IPS-20b (cell line): ENCODE results near the gene CHP1.
"Not testable (repeated sequence)": the region's sequence is repeated elsewhere in the genome, so short reads cannot be mapped to it uniquely, and the experiment has no call there.

Experiments
- H3K27ac ChIP-seq: one replicate; pipeline ENCODE4 v1.5.1; 2013; ENCODE audit warnings: low read length
- H3K27me3 ChIP-seq: 2 replicates; pipeline ENCODE4 v1.6.1; 2013; ENCODE audit warnings: mild to moderate bottlenecking, low read length, inconsistent platforms; ENCODE audit not compliant: insufficient read depth
- H3K36me3 ChIP-seq: 2 replicates; pipeline ENCODE4 v1.6.1; 2013; ENCODE audit warnings: low read depth, mild to moderate bottlenecking, inconsistent platforms, low read length, moderate library complexity; ENCODE audit not compliant: insufficient read depth
- H3K4me1 ChIP-seq: 2 replicates; pipeline ENCODE4 v1.6.1; 2013; ENCODE audit warnings: mild to moderate bottlenecking, control low read depth, inconsistent platforms, low read length, moderate library complexity; ENCODE audit not compliant: insufficient read depth
- H3K4me3 ChIP-seq: 2 replicates; pipeline ENCODE4 v1.5.1; 2013; ENCODE audit warnings: mild to moderate bottlenecking, low read length, inconsistent platforms
- H3K9ac ChIP-seq: 2 replicates; pipeline ENCODE4 v1.6.1; 2013; ENCODE audit warnings: low read depth, mild to moderate bottlenecking, inconsistent platforms, low read length, moderate library complexity
- H3K9me3 ChIP-seq: 2 replicates; pipeline ENCODE4 v1.6.1; 2013; ENCODE audit warnings: mild to moderate bottlenecking, low read depth, low read length, inconsistent platforms; ENCODE audit not compliant: insufficient read depth

CHP1 gene

DNA sequence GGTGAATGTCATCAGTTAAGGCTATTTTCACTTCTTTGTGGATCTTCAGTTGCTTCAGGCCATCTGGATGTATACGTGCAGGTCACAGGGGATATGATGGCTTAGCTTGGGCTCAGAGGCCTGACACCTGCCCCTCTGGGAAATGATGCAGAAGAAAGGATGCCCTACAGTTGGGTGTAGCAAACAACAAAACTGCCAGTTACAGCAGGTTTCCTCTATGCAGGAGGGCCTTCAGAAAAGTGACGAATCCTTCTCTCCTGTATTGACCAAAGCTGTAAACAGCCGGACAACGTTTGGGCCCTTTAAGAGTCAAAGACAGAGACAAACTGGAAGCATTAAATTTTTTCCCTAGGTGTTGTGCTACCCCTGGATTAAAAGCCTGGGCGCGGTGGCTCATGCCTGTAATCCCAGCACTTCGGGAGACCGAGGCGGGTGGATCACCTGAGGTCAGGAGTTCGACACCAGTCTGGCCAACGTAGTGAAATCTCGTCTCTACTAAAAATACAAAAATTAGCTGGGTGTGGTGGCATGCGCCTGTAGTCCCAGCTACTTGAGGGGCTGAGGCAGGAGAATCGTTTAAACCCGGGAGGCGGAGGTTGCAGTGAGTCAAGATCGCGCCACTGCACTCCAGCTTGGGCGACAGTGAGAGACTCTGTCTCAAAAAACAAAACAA lies 52.0 kb downstream of the CHP1 start:
- Histone ChIP-seq H3K27ac (peak overlapping the region; percentile 62), H3K9ac (peak overlapping the region; percentile 99), H3K36me3 (peaks cover 50% of the 10 kb centered on the region), H3K4me3 (peak overlapping the region; percentile 98)
- not testable (repeated sequence) for H3K4me1 ChIP-seq, H3K9me3 ChIP-seq, H3K27me3 ChIP-seq

GRCh38 chr15:41283653-41284426 lies 52.8 kb downstream of the CHP1 start:
- no peaks in the 10 kb centered on the region for H3K9me3 ChIP-seq
- H3K9ac ChIP-seq: peak overlapping the region; percentile 99
- peak overlapping the region; percentile 62 for H3K27ac ChIP-seq
- H3K4me3 ChIP-seq: peak overlapping the region; percentile 98
- H3K4me1 ChIP-seq: peaks cover 5% of the 10 kb centered on the region; the same call in 1 of the 2 replicates
- no peaks in the 10 kb centered on the region for H3K27me3 ChIP-seq
- H3K36me3 ChIP-seq: peaks cover 53% of the 10 kb centered on the region

DNA sequence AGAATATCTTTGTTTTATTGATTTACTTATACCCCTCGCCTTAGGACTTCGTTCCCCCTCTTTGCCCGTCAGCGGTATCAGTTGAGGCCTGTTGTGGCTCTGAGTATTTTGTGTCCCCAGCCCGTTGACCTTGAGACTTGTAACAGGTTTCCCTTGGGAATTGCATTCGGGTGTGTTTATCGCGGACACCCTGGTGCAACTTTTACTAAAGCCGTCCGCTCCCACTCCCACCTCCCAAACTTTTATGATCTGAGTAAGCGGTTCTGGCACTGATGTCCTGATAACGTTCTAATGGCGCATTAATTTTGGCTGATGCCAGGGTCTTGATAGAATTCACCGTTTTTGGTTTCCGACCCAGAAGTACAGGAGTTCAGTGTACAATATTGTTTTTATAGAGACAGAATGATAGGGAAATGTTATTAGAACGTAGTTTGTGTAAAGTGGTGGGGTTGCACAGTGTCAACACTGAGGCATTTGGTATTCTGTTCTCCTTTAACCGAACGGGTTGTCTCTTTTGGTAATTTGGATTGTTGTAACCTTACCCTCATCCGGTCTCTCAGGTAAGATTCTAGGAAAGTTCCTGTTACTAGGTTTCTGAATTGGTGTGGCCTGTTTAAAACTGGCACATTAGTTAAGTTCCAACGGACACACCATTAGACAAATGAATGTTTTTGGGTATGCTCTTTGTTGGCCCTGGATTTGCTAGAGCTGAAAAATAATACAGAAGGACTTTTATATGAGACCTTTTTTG lies 53.5 kb downstream of the CHP1 start:
- peaks cover 52% of the 10 kb centered on the region for H3K36me3 ChIP-seq

DNA sequence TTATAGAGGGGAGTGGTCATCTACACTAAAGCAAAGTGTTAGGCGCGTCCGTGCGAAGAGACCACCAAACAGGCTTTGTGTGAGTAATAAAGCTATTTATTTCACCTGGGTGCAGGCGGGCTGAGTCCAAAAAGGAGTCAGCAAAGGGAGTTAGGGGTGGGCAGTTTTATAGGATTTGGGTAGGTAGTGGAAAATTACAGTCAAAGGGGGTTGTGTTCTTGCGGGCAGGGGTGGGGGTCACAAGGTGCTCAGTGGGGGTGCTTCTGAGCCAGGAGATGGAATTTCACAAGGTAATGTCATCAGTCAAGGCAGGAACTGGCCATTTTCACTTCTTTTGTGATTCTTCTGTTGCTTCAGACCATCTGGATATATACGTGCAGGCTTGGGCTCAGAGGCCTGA lies 54.2 kb downstream of the CHP1 start:
- Histone ChIP-seq H3K9me3 (no peaks in the 10 kb centered on the region), H3K36me3 (peaks cover 50% of the 10 kb centered on the region), H3K4me3 (peak overlapping the region; percentile 98), H3K4me1 (peaks cover 5% of the 10 kb centered on the region; the same call in 1 of the 2 replicates), H3K27me3 (no peaks in the 10 kb centered on the region), H3K9ac (peak overlapping the region; percentile 99), H3K27ac (peak overlapping the region; percentile 62)

More for the DNA sequence above, 53.5 kb downstream of the CHP1 start:
- H3K9ac ChIP-seq: peak overlapping the region; percentile 99
- H3K4me1 ChIP-seq: peaks cover 5% of the 10 kb centered on the region; the same call in 1 of the 2 replicates
- no peaks in the 10 kb centered on the region for H3K9me3 ChIP-seq
- H3K27ac ChIP-seq: peak overlapping the region; percentile 62
- no peaks in the 10 kb centered on the region for H3K27me3 ChIP-seq
- peak overlapping the region; percentile 98 for H3K4me3 ChIP-seq

DNA sequence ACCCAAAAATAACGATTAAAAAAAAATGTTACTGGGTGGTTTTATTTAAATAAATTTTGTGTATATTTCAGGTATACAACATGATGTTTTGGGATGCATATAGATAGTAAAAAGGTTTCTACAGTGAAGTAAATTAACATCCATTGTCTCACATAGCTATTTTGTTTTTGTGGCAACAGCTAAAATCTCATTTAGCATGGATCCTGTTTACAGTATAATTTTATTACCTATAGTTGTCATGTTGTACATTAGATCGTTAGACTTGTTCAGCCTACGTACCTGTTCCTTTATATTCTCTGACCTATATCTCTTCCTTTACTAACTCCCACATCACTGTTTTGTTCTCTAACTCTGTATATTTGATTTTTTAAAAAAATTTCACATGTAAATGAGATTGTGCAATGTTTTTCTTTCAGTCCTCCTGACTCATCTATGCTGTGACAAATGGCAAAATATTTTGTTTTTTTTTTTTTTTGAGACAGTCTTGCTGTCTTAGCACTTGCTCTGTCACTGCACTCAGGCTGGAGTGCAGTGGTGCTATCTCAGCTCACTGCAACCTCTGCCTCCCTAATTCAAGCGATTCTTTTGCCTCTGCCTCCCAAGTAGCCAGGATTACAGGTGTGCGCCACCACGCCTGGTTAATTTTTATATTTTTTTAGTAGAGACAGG lies 55.7 kb downstream of the CHP1 start:
- no peak overlapping the region for H3K4me3 ChIP-seq
- H3K27me3 ChIP-seq: no peaks in the 10 kb centered on the region
- peaks cover 64% of the 10 kb centered on the region for H3K36me3 ChIP-seq
- peaks cover 5% of the 10 kb centered on the region; the same call in 1 of the 2 replicates for H3K4me1 ChIP-seq
- H3K9ac ChIP-seq: no peak overlapping the region
- no peaks in the 10 kb centered on the region for H3K9me3 ChIP-seq
- H3K27ac ChIP-seq: no peak overlapping the region

DNA sequence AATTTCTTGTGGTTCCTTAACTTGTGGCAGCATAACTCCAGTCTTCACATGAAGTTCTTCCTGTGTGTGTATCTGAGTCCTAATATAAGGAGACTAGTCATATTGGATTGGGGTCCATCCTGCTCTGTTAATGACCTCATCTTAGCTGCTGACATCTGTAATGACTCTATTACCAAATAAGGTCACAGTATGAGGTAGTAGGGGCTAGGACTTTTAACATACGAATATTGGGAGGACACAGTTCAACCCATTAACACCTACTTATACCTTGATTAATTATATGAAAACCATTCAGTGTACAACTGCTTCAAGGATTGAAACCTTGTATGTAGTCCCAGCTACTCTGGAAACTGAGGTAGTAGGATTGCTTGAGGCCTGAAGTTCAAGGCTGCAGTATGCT lies 57.4 kb downstream of the CHP1 start:
- Histone ChIP-seq H3K4me3 (no peak overlapping the region), H3K36me3 (peaks cover 76% of the 10 kb centered on the region), H3K4me1 (peaks cover 5% of the 10 kb centered on the region; the same call in 1 of the 2 replicates), H3K27me3 (no peaks in the 10 kb centered on the region), H3K27ac (no peak overlapping the region), H3K9me3 (no peaks in the 10 kb centered on the region), H3K9ac (no peak overlapping the region)

GRCh38 chr15:41289953-41290352 lies 58.9 kb downstream of the CHP1 start:
- no peaks in the 10 kb centered on the region for H3K27me3 ChIP-seq
- peaks cover 87% of the 10 kb centered on the region for H3K36me3 ChIP-seq
- H3K27ac ChIP-seq: no peak overlapping the region

GRCh38 chr15:41291065-41291631 lies 60.1 kb downstream of the CHP1 start:
- Histone ChIP-seq H3K4me3 (no peak overlapping the region), H3K9me3 (no peaks in the 10 kb centered on the region), H3K27me3 (no peaks in the 10 kb centered on the region), H3K4me1 (no peaks in the 10 kb centered on the region), H3K36me3 (peaks cover 86% of the 10 kb centered on the region), H3K27ac (no peak overlapping the region), H3K9ac (no peak overlapping the region)

More at GRCh38 chr15:41289953-41290352, 58.9 kb downstream of the CHP1 start:
- H3K4me1 ChIP-seq: peaks cover 5% of the 10 kb centered on the region; the same call in 1 of the 2 replicates
- H3K9me3 ChIP-seq: no peaks in the 10 kb centered on the region
- H3K9ac ChIP-seq: no peak overlapping the region
- H3K4me3 ChIP-seq: no peak overlapping the region

DNA sequence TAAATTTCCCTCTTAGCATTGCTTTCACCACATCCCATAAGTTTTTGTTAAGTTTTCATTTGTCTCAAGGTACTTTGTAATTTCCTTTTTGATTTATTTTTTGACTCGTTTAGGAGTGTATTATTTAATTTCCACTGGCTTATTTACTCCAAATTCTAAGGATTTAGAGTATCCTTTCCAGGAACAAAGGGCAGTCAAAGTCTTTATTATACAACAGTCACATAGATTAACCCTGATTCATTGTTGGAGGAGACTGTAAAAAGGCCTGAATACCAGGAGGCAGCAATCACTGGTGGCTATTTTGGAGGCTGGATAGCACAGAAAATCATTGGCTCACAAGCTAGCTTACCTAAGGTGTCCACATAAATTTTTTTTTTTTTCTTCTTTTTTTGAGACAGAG lies 61.5 kb downstream of the CHP1 start:
- no peaks in the 10 kb centered on the region for H3K9me3 ChIP-seq
- H3K27ac ChIP-seq: no peak overlapping the region
- H3K4me3 ChIP-seq: no peak overlapping the region
- H3K27me3 ChIP-seq: no peaks in the 10 kb centered on the region
- H3K9ac ChIP-seq: no peak overlapping the region
- H3K36me3 ChIP-seq: peaks cover 86% of the 10 kb centered on the region
- H3K4me1 ChIP-seq: no peaks in the 10 kb centered on the region

DNA sequence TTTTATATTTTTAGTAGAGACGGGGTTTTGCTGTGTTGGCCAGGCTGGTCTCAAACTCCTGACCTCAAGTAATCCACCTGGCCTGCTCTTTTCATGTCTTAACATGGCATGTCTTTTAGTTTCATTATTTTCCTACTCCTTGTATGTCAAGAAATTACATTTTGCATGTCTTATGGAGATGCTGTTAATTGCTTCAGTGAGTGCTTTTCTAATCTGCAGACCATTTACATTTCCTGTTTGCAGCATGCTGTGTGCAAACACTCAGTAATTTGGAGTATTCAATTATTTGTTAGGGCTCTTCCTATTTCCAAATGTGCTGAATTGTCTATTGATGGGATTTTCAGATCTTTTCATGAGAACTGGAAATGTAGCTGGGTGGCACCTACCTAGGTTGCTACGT lies 70.1 kb downstream of the CHP1 start:
- not testable (repeated sequence) for H3K4me3 ChIP-seq, H3K27me3 ChIP-seq, H3K9me3 ChIP-seq, H3K27ac ChIP-seq, H3K9ac ChIP-seq
- H3K36me3 ChIP-seq: peaks cover 57% of the 10 kb centered on the region
- H3K4me1 ChIP-seq: peaks cover 12% of the 10 kb centered on the region

DNA sequence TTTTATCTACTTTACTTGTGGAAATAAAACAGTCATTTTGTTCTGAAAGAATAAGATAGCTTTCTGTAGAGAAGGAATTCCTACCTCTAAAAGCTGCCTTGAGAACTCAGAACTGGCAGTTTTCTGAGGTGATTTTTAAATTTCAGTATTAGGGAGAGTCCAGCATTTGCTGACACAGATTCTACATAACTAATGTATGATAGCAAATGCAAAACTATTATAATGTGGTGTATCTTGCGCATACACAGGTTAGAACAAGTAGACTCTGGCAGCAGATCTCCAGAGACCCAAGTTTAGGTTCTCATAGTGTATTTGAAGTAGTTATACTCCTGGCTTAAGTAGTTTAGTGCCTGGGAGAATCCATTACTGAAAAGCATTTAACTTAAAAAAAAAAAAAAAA lies 70.5 kb downstream of the CHP1 start:
- no peaks in the 10 kb centered on the region for H3K9me3 ChIP-seq
- no peak overlapping the region for H3K27ac ChIP-seq
- peaks cover 57% of the 10 kb centered on the region for H3K36me3 ChIP-seq
- no peak overlapping the region for H3K4me3 ChIP-seq
- H3K4me1 ChIP-seq: peaks cover 12% of the 10 kb centered on the region
- H3K9ac ChIP-seq: no peak overlapping the region
- no peaks in the 10 kb centered on the region for H3K27me3 ChIP-seq
